Astrocyte (in vitro differentiated cells and primary cell): Measurements from ENCODE around the gene EGFL6. TPM values are rescaled to one million over a fixed set of nuclear protein-coding genes. Genes with fewer than 3 reads are reported as not detected.

ENCODE experiments used
- DNase-seq: peaks from one replicate; pipeline ENCODE4 v3.0.0-alpha.2; 2010; ENCODE audit warnings: low read depth
- FAIRE-seq: peaks from 2 replicates; lab custom pipeline; 2011; peaks lifted over from hg19 to GRCh38; lab: Jason Lieb, UNC
- H2AFZ ChIP-seq: 2 replicates; pipeline ENCODE4 v1.6.0; 2012; ENCODE audit warnings: low read depth, low read length, inconsistent platforms
- H3K27ac ChIP-seq: 2 replicates; pipeline ENCODE4 v1.5.1; 2011; ENCODE audit warnings: low read depth, low read length, inconsistent platforms
- H3K27me3 ChIP-seq: 2 replicates; pipeline ENCODE4 v1.6.0; 2011; ENCODE audit warnings: low read length, inconsistent platforms; ENCODE audit not compliant: insufficient read depth
- H3K36me3 ChIP-seq: 2 replicates; pipeline ENCODE4 v1.5.1; 2011; ENCODE audit warnings: low read length, inconsistent platforms; ENCODE audit not compliant: insufficient read depth
- H3K4me1 ChIP-seq: 2 replicates; pipeline ENCODE4 v1.5.1; 2011; ENCODE audit warnings: low read length, inconsistent platforms; ENCODE audit not compliant: insufficient read depth
- H3K4me2 ChIP-seq: 2 replicates; pipeline ENCODE4 v1.6.0; 2012; ENCODE audit warnings: low read length, inconsistent platforms
- H3K4me3 ChIP-seq: 2 replicates; pipeline ENCODE4 v1.5.1; 2011; ENCODE audit warnings: low read depth, mild to moderate bottlenecking, low read length, inconsistent platforms; ENCODE audit not compliant: insufficient read depth
- H3K79me2 ChIP-seq: 2 replicates; pipeline ENCODE4 v1.6.0; 2012; ENCODE audit warnings: mild to moderate bottlenecking, low read length, inconsistent platforms; ENCODE audit not compliant: insufficient read depth
- H3K9ac ChIP-seq: 2 replicates; pipeline ENCODE4 v1.6.0; 2012; ENCODE audit warnings: mild to moderate bottlenecking, low read length, inconsistent platforms
- H3K9me3 ChIP-seq: 2 replicates; pipeline ENCODE4 v1.5.1; 2012; ENCODE audit warnings: low read depth, mild to moderate bottlenecking, low read length, inconsistent platforms; ENCODE audit not compliant: insufficient read depth
- H4K20me1 ChIP-seq: 2 replicates; pipeline ENCODE4 v1.6.0; 2012; ENCODE audit warnings: low read length, inconsistent platforms; ENCODE audit not compliant: insufficient read depth
- H3K27ac Mint-ChIP-seq: one replicate; pipeline ENCODE4 v1.8.0; 2021; ENCODE audit warnings: mild to moderate bottlenecking, mixed read lengths; ENCODE audit not compliant: unreplicated experiment
- H3K27me3 Mint-ChIP-seq: one replicate; pipeline ENCODE4 v1.8.0; 2021; ENCODE audit warnings: low read depth, mixed read lengths; ENCODE audit not compliant: unreplicated experiment
- H3K36me3 Mint-ChIP-seq: one replicate; pipeline ENCODE4 v1.8.0; 2021; ENCODE audit warnings: low read depth, mixed read lengths; ENCODE audit not compliant: unreplicated experiment
- H3K4me1 Mint-ChIP-seq: one replicate; pipeline ENCODE4 v1.8.0; 2021; ENCODE audit warnings: low read depth, mixed read lengths; ENCODE audit not compliant: unreplicated experiment
- H3K4me3 Mint-ChIP-seq: one replicate; pipeline ENCODE4 v1.8.0; 2021; ENCODE audit warnings: mild to moderate bottlenecking, moderate library complexity, mixed read lengths; ENCODE audit not compliant: unreplicated experiment
- H3K9me3 Mint-ChIP-seq: one replicate; pipeline ENCODE4 v1.8.0; 2021; ENCODE audit warnings: mild to moderate bottlenecking, mixed read lengths; ENCODE audit not compliant: unreplicated experiment
- CTCF ChIP-seq: IDR thresholded peaks from 2 replicates; pipeline ENCODE4 v1.5.1; 2011; ENCODE audit warnings: low read depth, mild to moderate bottlenecking, inconsistent platforms, low read length, moderate library complexity; ENCODE audit not compliant: insufficient read depth
- EZH2 ChIP-seq: IDR thresholded peaks from 2 replicates; pipeline ENCODE4 v1.6.1; 2012; ENCODE audit warnings: mild to moderate bottlenecking, low read length, inconsistent platforms; ENCODE audit not compliant: insufficient read depth
- total RNA-seq: library from RNA; stranded (reverse); gene quantifications from 2 replicates; pipeline ENCODE4 v1.2.1, GENCODE V29; 2021

The EGFL6 gene
- total RNA-seq, 1 donor from 2014 or later: 0.18 TPM

GRCh38 chrX:13535376-13536165, 33.8 kb upstream of the EGFL6 start:
- Histone ChIP-seq H3K9me3 (no peaks in the 10 kb centered on the region), H3K4me2 (no peak overlapping the region), H3K4me1 (no peaks in the 10 kb centered on the region), H3K27ac (no peak overlapping the region), H3K27me3 (no peaks in the 10 kb centered on the region), H4K20me1 (no peaks in the 10 kb centered on the region), H3K79me2 (no peaks in the 10 kb centered on the region), H3K9ac (no peak overlapping the region), H2AFZ (no peak overlapping the region), H3K36me3 (no peaks in the 10 kb centered on the region), H3K4me3 (no peak overlapping the region)
- no peaks in the 10 kb centered on the region for H3K27me3 Mint-ChIP-seq
- FAIRE-seq (no peak), DNase-seq (peak; percentile 3)
- peaks cover 3% of the 10 kb centered on the region for H3K4me1 Mint-ChIP-seq
- peaks cover 2% of the 10 kb centered on the region for H3K36me3 Mint-ChIP-seq
- TF ChIP-seq EZH2 (no peak), CTCF (no peak)
- H3K4me3 Mint-ChIP-seq: no peak overlapping the region
- no peaks in the 10 kb centered on the region for H3K9me3 Mint-ChIP-seq
- H3K27ac Mint-ChIP-seq: no peak overlapping the region

- Histone ChIP-seq H3K4me2 (no peak overlapping the region), H2AFZ (no peak overlapping the region), H3K4me1 (no peaks in the 10 kb centered on the region), H3K27me3 (no peaks in the 10 kb centered on the region), H3K4me3 (no peak overlapping the region), H3K27ac (no peak overlapping the region), H4K20me1 (no peaks in the 10 kb centered on the region), H3K36me3 (no peaks in the 10 kb centered on the region), H3K9me3 (no peaks in the 10 kb centered on the region), H3K9ac (no peak overlapping the region), H3K79me2 (no peaks in the 10 kb centered on the region)
- Mint-ChIP-seq H3K27me3 (no peaks in the 10 kb centered on the region), H3K4me3 (no peak overlapping the region), H3K9me3 (no peaks in the 10 kb centered on the region), H3K27ac (no peak overlapping the region), H3K36me3 (no peaks in the 10 kb centered on the region), H3K4me1 (peaks cover 3% of the 10 kb centered on the region)
- no peak for DNase-seq
- TF ChIP-seq EZH2: no peak
- no peak for TF ChIP-seq CTCF
- FAIRE-seq: peak; percentile 76
These were observed 32.9 kb upstream of the EGFL6 start for GRCh38 chrX:13536551-13536950.

- no peaks in the 10 kb centered on the region for H3K4me1 ChIP-seq
These were observed 31.0 kb upstream of the EGFL6 start for GRCh38 chrX:13538414-13538813.

More at GRCh38 chrX:13538414-13538813, 31.0 kb upstream of the EGFL6 start:
- Mint-ChIP-seq H3K36me3 (no peaks in the 10 kb centered on the region), H3K27ac (no peak overlapping the region), H3K9me3 (no peaks in the 10 kb centered on the region), H3K4me1 (peaks cover 3% of the 10 kb centered on the region), H3K27me3 (no peaks in the 10 kb centered on the region), H3K4me3 (no peak overlapping the region)
- Histone ChIP-seq H3K4me2 (no peak overlapping the region), H3K27me3 (no peaks in the 10 kb centered on the region), H3K4me3 (no peak overlapping the region), H3K36me3 (no peaks in the 10 kb centered on the region), H3K9ac (no peak overlapping the region), H4K20me1 (no peaks in the 10 kb centered on the region), H2AFZ (no peak overlapping the region), H3K9me3 (no peaks in the 10 kb centered on the region), H3K79me2 (no peaks in the 10 kb centered on the region), H3K27ac (no peak overlapping the region)
- DNase-seq: no peak
- no peak for TF ChIP-seq CTCF
- no peak for TF ChIP-seq EZH2
- FAIRE-seq: no peak
